ENCODE data around the gene SDK1.

The SDK1 gene

GRCh38 chr7:4174884-4175283 lies 873.8 kb downstream of the SDK1 start:
- DNase-seq, result no peak

- DNase-seq, result no peak
Observed at GRCh38 chr7:4175346-4175973, 874.4 kb downstream of the SDK1 start.

GRCh38 chr7:4177001-4177400 lies 875.9 kb downstream of the SDK1 start:
- no peak for DNase-seq

DNA sequence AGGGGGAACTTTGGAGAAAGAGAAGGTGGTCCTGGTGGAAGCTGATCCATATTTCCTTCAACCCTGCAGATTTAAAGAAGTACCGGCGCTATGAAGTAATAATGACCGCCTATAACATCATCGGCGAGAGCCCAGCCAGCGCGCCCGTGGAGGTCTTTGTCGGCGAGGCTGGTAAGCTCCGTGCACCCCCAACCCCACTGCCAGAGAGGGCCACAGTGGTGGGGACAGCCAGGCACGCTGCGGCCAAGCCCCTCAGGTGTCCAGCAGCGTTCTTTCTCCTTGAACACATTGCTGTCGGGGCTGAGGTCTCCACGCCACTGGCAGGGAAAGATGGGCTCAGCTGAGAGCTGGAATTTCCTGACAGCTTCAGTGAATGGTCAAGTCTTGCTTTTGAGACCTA lies 877.4 kb downstream of the SDK1 start:
- no peak for DNase-seq

- DNase-seq, result no peak
Observed at GRCh38 chr7:4178916-4179687, 878.0 kb downstream of the SDK1 start.

DNA sequence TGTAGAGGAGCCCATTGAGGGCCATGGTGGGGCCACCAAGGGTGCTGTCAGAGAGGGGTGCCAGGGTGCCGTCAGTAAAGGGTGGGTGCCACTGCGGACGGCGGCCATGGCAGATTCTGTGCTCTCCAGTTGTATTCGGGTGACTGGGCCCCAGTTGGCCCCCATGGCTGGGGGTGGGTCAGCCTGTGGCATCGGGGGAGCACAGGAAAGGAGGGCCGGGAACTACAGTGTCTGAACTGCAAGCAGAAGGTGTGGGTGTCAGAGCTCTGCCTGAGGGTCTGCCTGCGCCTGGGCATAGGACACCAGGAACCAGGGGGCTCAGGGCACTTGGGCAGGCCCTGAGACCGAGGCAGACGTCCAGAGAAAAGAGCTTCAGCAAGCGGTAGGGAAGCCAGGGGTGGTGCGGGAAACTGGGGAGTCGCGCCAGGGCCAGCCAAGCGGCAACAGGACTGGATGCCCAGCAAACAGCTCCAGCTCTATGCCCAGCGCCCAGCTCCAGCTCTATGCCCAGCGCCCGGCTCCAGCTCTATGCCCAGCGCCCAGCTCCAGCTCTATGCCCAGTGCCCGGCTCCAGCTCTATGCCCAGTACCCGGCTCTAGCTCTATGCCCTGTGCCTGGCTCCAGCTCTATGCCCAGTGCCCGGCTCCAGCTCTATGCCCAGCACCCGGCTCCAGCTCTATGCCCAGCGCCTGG lies 878.8 kb downstream of the SDK1 start:
- no peak for DNase-seq

- DNase-seq, result no peak
Observed at GRCh38 chr7:4181446-4181845, 880.4 kb downstream of the SDK1 start.

DNA sequence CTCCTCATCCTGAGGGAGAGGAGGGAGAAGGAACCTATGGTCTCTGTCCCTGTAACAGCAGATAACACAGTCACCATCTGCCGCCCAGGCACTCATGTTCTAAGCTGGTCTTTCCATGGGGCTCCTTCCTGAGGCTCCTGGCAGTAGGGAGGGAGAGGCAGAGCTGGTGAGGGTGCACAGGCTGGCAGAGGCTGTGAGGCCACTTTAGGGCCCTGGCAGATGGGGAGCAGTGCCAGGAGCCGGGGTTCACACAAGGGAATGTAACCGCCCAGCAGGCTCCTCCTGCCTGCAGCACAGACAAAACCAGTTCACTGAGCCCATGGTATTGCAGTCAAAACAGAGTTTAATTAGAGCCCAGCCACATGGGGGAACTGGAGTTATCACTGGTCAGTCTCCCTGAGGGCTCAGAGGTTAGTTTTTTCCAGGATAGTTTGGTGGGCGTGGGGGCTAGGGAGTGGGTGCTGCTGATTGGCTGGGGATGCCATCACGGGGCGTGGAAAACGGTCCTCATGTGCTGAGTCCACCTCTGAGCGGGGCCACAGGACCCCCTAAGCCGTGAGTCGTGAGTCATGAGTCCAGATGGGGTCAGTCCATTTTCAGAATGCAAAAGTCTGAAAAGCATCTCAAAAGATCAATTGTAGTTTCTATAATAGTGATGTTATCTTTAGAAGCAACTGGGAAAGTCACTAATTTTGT lies 881.7 kb downstream of the SDK1 start:
- DNase-seq, result no peak

GRCh38 chr7:4184653-4185052 lies 883.6 kb downstream of the SDK1 start:
- no peak for DNase-seq

GRCh38 chr7:4185136-4185535 lies 884.1 kb downstream of the SDK1 start:
- DNase-seq, result no peak

DNA sequence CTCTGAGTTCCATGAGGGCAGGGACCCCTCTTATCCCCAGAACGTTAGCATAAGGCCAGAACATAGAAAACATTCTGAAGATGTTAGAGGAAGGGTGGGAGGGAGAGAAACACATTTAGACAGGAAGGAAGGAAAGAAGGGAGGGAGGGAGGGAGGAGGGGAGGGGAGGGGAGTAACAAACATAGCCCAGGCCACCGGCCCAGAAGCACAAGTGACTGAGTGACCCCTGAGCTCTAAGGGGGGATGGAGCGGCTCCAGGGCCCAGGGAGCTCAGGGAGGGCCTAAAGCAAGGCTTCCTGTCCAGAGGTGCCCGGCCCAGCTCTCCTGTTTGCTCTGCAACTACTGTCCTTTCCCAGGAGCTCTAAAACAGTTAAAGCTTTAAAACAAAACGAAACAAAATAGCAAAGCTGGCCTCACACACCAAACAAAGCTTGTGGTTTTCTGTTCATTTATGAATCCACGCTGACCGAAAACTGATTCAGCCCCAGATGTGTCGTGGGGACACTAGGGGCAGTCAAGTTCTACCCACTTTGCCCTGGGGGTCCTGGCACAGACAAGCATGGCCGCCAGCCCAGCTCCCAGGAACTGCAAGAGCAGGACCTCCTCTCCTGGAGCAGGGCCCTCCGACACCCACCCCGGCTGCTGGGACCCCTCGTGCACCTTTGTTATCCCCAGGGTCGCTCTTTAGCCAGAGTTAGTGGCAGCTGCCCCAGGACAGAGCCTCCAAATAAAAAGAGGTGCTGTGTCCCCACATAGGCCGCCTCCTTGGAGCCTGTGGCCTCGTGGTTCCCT lies 884.9 kb downstream of the SDK1 start:
- DNase-seq, result no peak

DNA sequence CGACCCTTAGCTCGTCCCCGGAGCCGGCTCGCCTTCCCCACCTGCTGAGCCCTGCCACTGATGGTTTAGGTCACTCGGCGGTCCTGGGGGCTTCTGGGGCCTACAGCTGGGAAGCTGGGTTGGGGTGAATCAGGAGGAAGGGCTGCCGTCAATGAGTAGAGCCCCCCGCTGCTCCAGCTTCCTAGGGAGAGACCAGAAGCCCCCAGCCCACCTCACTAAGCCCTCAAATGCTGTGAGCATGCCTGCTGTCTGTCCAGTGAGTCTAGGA lies 885.4 kb downstream of the SDK1 start:
- DNase-seq, result no peak

- DNase-seq, result no peak
Observed at GRCh38 chr7:4188651-4189050, 887.6 kb downstream of the SDK1 start.

- DNase-seq, result no peak
Observed at GRCh38 chr7:4189131-4189570, 888.1 kb downstream of the SDK1 start.

- no peak for DNase-seq
Observed at GRCh38 chr7:4190010-4190981, 889.2 kb downstream of the SDK1 start.

GRCh38 chr7:4191046-4191445 lies 890.0 kb downstream of the SDK1 start:
- no peak for DNase-seq

- no peak for DNase-seq
Observed at GRCh38 chr7:4191525-4191924, 890.5 kb downstream of the SDK1 start.

GRCh38 chr7:4195660-4196059 lies 894.6 kb downstream of the SDK1 start:
- no peak for DNase-seq

DNA sequence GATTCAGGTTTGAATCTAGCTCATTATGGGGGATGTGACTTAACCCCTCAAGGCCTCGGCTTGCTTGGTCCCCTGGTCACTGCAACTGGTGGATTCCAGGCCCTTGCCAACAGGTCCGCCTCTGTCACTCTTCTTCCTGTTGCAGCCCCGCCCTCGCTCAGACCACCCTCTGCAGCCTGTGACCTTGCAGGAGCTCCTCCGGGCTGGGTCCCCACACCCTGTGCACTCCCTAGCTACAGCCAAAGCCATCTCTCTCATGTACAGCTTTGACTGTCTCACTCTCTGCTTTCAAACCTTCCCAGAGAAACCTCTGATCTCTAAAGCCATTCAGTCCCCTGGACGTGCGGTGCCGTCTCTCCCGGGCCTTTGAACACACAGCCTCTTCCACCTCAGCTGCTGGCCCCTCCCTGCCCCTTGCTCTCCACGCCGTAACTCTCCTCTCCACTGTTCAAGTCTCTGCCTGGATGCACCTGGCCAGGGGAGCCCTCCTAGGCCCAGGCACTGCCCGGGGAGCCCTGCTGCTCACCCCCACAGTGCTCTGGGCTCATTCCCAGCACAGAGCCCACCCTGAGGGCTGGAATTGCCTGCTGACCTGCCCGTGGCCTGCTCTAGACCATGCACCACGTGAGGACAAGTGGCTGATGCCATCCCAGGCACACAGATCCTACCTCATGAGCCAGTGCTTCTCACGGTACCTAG lies 895.2 kb downstream of the SDK1 start:
- no peak for DNase-seq

- no peak for DNase-seq
Observed at GRCh38 chr7:4198301-4198700, 897.2 kb downstream of the SDK1 start.

- DNase-seq, result no peak
Observed at GRCh38 chr7:4200546-4201094, 899.6 kb downstream of the SDK1 start.
